HT1080 (cell line): Measurements from ENCODE around the gene TRIM71. TPM values are rescaled to one million over a fixed set of nuclear protein-coding genes. Genes with fewer than 3 reads are reported as not detected.
A peak's percentile ranks its signal among the peaks of the same experiment; 100 is the strongest.
"Not testable (repeated sequence)": the region's sequence is repeated elsewhere in the genome, so short reads cannot be mapped to it uniquely, and the experiment has no call there.

Source experiments
- DNase-seq: peaks from one replicate; pipeline ENCODE4 v3.0.0-alpha.2; 2015; ENCODE audit warnings: low read depth
- total RNA-seq: library from RNA; depleted of rRNA; stranded (reverse); fragments of >200 nt; shearing (Covaris generic); gene quantifications from 2 replicates; pipeline ENCODE4 v1.2.3, GENCODE V29; 2014

The TRIM71 gene
- total RNA-seq, 1 experiment from 2014 or later, result not detected

GRCh38 chr3:32890420-32891276 is 72.9 kb downstream of the TRIM71 start:
- no peak for DNase-seq

DNA sequence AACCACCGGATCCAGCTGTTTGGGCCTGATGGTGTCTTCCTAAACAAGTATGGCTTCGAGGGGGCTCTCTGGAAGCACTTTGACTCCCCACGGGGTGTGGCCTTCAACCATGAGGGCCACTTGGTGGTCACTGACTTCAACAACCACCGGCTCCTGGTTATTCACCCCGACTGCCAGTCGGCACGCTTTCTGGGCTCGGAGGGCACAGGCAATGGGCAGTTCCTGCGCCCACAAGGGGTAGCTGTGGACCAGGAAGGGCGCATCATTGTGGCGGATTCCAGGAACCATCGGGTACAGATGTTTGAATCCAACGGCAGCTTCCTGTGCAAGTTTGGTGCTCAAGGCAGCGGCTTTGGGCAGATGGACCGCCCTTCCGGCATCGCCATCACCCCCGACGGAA is 73.6 kb downstream of the TRIM71 start:
- DNase-seq, result no peak

DNA sequence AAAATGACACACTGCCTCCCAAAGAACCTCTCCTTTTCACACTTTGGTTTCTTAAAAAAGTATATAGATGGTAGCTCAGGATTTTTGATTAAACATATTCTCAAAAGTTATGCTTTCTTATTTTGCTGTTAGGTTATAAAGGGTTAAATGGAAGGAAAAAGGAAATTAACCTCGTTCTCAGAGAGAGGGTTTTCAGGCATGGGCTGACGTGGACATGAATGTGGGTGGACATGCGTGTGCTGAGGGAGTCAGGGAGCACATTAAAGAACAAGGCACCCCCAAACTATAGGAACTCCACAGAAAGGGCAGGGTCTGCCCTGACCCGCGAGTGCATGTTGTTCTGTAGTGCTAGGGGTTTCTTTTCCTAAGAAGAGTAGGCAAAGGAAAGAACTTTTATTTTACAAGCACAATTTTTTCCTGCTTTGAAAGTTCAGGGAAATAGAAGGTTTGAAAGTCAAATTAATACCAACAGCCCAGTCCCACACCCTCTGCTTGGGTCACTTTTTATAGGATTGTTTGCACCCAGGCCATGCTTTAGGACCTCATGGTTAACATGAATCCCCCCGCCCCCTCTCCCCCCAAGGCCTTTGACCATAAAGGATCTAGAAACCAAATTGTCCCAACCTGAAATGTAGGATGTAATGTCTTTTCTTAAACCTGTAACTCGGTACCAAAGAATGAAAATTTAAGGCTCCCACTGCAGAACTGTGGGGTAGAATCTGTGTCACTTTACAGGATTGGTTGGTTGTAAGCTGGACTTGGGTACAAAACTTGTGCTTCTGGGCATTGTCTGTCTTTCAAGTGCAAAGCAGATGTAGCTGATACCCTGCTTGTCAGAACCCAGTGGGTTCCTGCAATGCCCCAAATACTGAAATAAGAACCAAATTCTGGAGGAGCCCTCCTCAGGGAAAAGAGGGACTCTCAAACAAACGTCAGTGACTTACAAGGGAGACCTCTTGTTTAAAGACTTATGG is 75.1 kb downstream of the TRIM71 start:
- DNase-seq, result no peak

GRCh38 chr3:32894977-32895376 is 77.2 kb downstream of the TRIM71 start:
- no peak for DNase-seq

GRCh38 chr3:32895701-32896100 is 77.9 kb downstream of the TRIM71 start:
- no peak for DNase-seq

DNA sequence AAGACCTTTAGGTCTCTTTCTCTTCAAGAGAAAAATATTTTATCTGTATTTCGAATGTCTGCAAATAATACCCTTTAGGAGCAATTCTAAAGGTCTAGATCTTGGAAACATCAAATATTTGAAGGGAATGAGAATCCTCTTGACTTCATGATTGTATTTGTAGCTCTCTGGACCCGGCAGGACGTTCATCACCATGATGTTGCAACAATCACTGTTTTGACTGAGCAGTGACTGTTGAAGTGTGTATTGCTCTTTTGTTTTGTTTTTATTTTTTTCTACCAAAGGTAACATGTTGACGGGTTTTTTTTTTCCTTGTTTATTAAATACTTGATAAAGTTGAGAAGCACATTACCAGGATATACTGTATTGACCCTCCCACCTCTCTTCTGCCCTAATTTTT is 78.3 kb downstream of the TRIM71 start:
- DNase-seq, result no peak

DNA sequence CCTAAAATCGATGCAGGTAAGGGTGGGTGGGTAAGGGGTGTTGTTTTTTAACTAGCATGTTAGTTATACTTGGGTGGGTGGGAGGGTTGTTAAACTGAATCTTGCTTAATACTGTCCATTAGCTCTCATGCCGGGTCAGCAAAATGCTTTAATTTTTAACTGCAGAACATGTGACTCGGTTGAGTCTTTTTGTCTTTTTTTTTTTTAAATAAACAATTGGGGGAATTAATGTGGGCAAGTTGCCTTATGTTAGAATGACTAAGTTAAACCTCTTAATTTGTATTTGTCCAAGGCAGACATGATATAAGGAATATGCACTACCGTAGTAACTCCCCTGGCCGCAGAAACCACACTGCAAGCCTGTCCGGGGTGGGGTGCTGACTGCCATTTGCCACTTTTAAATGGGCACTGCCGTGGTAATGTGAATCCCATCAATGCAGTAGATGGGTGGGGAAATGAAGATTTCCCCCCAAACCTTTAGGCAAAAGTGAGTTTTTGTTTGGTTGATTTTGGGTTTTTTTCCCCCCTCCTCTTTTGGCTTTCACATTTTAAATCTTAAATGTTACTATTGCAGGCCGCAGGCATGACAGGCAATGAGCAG is 79.3 kb downstream of the TRIM71 start:
- DNase-seq, result peak; percentile 14

DNA sequence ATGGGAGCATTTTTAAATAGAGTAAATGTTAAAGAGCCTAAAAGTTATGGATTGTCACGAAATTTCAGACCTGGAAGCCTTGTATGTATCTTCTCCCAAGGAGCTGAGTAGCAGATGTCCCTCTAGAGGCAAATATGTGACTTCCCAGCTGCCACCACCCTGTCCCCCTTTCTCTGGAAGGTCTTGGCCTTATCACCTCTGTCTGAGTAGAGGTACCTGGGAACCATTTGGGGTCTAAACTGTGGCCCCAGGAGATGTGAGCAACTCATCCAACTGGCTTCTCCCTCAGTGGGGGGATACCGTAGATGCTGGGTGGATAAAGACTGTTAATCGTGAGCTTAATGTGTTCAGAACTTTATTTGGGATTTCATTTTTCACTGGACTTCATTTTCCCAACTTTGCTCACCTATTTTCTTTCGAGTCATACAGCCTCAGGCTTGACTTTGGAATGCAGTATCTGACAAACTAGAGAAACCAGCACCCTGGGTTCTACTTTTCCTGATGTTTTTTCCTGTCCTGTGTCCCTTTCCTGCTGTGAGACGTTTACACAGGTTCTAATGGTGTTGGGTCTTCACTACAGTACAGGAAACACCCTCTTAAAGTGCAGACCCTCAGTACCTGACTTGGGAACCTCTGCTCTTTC is 80.3 kb downstream of the TRIM71 start:
- DNase-seq, result no peak

DNA sequence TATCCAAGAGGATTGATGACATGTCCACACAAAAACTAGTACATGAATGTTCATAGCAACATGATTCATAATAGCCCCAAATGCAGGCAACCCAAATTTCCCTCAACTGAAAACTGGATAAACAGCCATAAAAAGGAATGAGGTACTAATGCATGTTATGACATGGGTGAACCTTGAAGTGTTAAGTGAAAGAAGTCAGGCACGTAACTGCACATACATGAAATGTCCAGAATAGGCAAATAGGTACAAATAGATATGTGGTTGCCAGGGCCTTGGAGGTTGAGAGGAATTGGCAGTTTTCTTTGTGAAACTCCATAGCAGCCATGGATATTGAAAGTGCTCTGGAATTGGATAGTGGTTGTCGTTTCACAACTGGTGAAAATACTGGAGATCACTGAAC is 81.5 kb downstream of the TRIM71 start:
- no peak for DNase-seq

DNA sequence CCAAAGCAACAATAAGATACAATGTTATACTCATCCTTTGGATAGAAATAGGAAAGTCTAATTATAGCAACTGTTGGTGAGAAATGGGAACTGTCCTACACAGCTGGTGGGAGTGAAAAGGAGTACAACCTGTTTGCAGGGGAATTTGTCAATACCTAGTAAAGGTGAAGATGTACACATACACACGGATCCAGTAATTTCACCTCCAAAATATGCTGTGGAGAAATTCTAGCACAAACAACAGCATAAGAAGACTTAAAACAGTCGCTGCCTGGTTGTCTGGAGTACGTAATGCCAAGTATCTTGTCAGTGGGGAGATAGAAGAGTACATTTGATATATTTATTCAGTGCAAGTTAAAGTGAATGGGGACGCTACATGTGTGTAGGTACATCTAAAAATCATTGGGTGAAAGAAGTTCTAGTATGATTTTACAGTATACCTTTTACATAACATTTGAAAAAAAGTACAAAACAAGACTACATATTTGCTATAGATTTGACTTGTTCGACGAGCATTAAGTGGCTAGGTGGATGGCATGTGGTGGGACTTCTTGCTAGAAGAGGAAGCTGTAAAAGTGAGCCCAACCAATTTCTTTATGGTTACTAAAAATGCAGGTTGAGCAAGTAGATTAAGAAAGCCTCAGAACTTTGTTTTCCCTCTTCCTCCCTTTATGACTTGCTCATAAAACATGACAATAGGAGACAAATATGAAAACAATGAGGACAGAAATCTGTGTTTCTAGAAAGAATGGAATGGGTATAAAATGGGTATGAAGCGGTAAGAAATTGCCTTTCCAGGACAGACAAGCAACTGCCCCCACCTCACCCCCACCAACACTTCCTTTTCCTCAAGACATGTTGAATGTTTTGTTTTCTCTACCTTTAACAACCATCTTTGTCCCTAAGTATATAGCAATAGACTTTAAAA is 83.5 kb downstream of the TRIM71 start:
- DNase-seq, result no peak

DNA sequence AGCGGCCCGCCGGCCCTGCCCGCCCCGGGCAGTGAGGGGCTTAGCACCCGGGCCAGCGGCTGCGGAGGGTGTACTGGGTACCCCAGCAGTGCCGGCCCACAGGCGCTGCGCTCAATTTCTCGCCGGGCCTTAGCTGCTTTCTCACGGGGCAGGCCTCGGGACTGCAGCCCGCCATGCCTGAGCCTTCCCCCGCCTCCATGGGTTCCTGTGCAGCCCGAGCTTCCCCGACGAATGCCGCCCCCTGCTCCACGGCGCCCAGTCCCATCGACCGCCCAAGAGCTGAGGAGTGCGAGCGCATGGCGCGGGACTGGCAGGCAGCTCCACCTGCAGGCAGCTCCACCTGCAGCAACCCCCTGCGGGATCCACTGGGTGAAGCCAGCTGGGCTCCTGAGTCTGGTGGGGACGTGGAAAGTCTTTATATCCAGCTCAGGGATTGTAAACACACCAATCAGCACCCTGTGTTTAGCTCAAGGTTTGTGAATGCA is 85.1 kb downstream of the TRIM71 start:
- not testable (repeated sequence) for DNase-seq

- no peak for DNase-seq
These were observed 86.2 kb downstream of the TRIM71 start for GRCh38 chr3:32903953-32904352.

GRCh38 chr3:32909999-32910398 is 92.2 kb downstream of the TRIM71 start:
- DNase-seq, result no peak

DNA sequence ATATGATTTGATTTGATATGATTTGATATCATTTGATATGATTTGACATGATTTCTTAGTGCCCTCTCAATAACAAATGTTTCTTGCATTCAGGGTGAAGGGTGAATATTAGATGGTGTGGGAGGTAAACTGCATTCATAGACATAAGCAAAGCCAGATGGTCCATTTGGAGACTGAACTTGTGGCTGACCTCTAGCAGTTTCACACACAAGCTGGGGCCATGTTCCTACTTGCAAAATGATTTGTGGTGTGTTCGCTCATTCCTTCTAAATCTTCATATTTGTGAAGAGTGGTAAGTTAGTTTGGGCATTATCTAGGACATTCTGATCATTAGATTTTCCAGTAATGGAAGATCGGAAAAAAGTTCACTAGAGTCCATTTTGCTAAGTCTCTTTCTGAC is 93.2 kb downstream of the TRIM71 start:
- DNase-seq, result no peak

- DNase-seq, result no peak
These were observed 94.2 kb downstream of the TRIM71 start for GRCh38 chr3:32912046-32912445.

- no peak for DNase-seq
These were observed 96.1 kb downstream of the TRIM71 start for GRCh38 chr3:32913790-32914446.

DNA sequence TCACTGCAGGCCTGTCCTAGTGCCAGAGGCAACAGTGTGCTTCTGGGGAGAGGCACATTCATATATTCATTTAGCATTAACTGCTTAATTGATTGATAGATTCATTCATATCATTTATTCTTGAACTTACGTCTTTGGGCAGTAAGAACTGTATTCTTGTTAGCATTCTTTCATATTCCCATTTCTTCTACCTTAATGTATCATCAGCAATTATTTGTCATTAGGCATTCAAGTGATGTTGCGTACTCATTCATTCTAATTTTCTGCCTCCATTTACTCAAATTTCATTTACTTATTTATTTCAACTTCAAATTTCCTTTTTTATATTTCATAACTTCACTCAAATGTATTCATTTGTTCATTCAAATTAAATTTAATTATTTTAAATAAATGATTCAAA is 102.1 kb downstream of the TRIM71 start:
- DNase-seq, result no peak

- DNase-seq, result no peak
These were observed 104.3 kb downstream of the TRIM71 start for GRCh38 chr3:32922078-32922477.

GRCh38 chr3:32930161-32930560 is 112.4 kb downstream of the TRIM71 start:
- DNase-seq, result no peak
